GM13976 (cell line): ENCODE measurements around the gene PRKAR2A.
"Not testable (repeated sequence)": the region's sequence is repeated elsewhere in the genome, so short reads cannot be mapped to it uniquely, and the experiment has no call there.

Experiments used
- DNase-seq: peaks from one replicate; pipeline ENCODE4 v3.0.0; 2012; ENCODE audit warnings: low spot score
- CTCF ChIP-seq: IDR thresholded peaks from 2 replicates; pipeline ENCODE4 v1.5.1; 2012; ENCODE audit warnings: borderline replicate concordance, mild to moderate bottlenecking; ENCODE audit not compliant: insufficient read depth; ENCODE audit errors: extremely low read depth, missing control alignments, control extremely low read depth
- in situ Hi-C: fragments of 300-500 bp; cut with MboI; formaldehyde crosslinking; loops from one replicate; pipeline ENCODE4 v1.12.0; 2022; ENCODE audit warnings: low sequenced_read_pairs, mixed read lengths, inconsistent platforms; ENCODE audit not compliant: unreplicated experiment

PRKAR2A gene

GRCh38 chr3:48830715-48831114 is 17.0 kb downstream of the PRKAR2A start:
- in situ Hi-C loops, result no loop called here
- DNase-seq, result no peak
- no peak for TF ChIP-seq CTCF

GRCh38 chr3:48829525-48829924 is 18.1 kb downstream of the PRKAR2A start:
- in situ Hi-C loops, DNase-seq: not testable (repeated sequence)

GRCh38 chr3:48827874-48828273 is 19.8 kb downstream of the PRKAR2A start:
- DNase-seq, in situ Hi-C loops: not testable (repeated sequence)

GRCh38 chr3:48826451-48826850 is 21.2 kb downstream of the PRKAR2A start:
- no peak for TF ChIP-seq CTCF
- in situ Hi-C loops, result no loop called here
- DNase-seq, result no peak

GRCh38 chr3:48820612-48821324 is 26.9 kb downstream of the PRKAR2A start:
- no peak for TF ChIP-seq CTCF
- in situ Hi-C loops, result no loop called here
- DNase-seq, result no peak

GRCh38 chr3:48819234-48820221 is 28.1 kb downstream of the PRKAR2A start:
- in situ Hi-C loops, result no loop called here
- no peak for TF ChIP-seq CTCF
- DNase-seq, result no peak

GRCh38 chr3:48811524-48811923 is 36.1 kb downstream of the PRKAR2A start:
- no peak for TF ChIP-seq CTCF
- no peak for DNase-seq
- in situ Hi-C loops, result no loop called here

GRCh38 chr3:48804930-48805329 is 42.7 kb downstream of the PRKAR2A start:
- no peak for DNase-seq
- in situ Hi-C loops, result no loop called here
- TF ChIP-seq CTCF, result no peak

GRCh38 chr3:48800831-48801230 is 46.8 kb downstream of the PRKAR2A start:
- DNase-seq, in situ Hi-C loops: not testable (repeated sequence)
